K562 (cell line): ENCODE results near the gene ACKR3. TPM values are rescaled to one million over a fixed set of nuclear protein-coding genes. Genes with fewer than 3 reads are reported as not detected.

Source experiments
- ATAC-seq: fragments of 200-7000 bp; cut with Tn5 transposase; 3 replicates; pipeline ENCODE4 v1.9.1; 2020; ENCODE audit warnings: moderate library complexity
- BruUV-seq: library from RNA; stranded (reverse); fragments of 400-500 nt; replicated peaks from 2 replicates; lab custom pipeline; 2021; lab: Mats Ljungman, UMichigan
- CTCF ChIA-PET: fragments of 300-600 bp; formaldehyde crosslinking; extraction: SDS; loops from one replicate; lab custom pipeline; 2021; ENCODE audit warnings: low intra/inter-chr PET ratio; lab: Yijun Ruan, JAX
- POLR2A ChIA-PET: fragments of 300-600, 350-650 bp; sonication (Branson Sonifier 250); formaldehyde crosslinking; extraction: SDS; loops from one replicate; lab custom pipeline; 2021; ENCODE audit warnings: antibody characterized with exemption, inconsistent platforms; lab: Yijun Ruan, JAX
- DNase-seq, 4 experiments: peaks; one replicate each; pipeline versions ENCODE4 v3.0.0 to v3.0.0-alpha.2; 2011 to 2018; ENCODE audit warnings: low spot score in 3 of 4, mixed read lengths in 3 of 4; ENCODE audit errors: extremely low read depth in 1 of 4
- FAIRE-seq: peaks from 2 replicates; lab custom pipeline; 2011; peaks lifted over from hg19 to GRCh38; lab: Jason Lieb, UNC
- H2AFZ ChIP-seq: 2 replicates; pipeline ENCODE4 v1.6.0; 2011; ENCODE audit warnings: low read depth, low read length, control low read depth, inconsistent platforms
- H3K27ac ChIP-seq: fragments of 200-600 bp; 3 replicates; pipeline ENCODE4 v1.8.0; 2011; ENCODE audit warnings: low read depth, mild to moderate bottlenecking, control low read depth, inconsistent platforms, low read length, moderate library complexity, mixed read lengths; ENCODE audit errors: extremely low read depth
- H3K27me3 ChIP-seq, 2 experiments: fragments of 300-600 bp in 1 of 2; 2 replicates in 1 of 2; 3 replicates in 1 of 2; pipeline versions ENCODE4 v1.6.0 to v1.8.0; 2011; ENCODE audit warnings: inconsistent platforms in 2 of 2, low read length in 2 of 2, mild to moderate bottlenecking in 1 of 2, mixed read lengths in 1 of 2, moderate library complexity in 1 of 2; ENCODE audit not compliant: control insufficient read depth in 2 of 2, insufficient read depth in 2 of 2
- H3K36me3 ChIP-seq: fragments of 300-600 bp; 3 replicates; pipeline ENCODE4 v1.8.0; 2011; ENCODE audit warnings: mild to moderate bottlenecking, low read length, inconsistent platforms; ENCODE audit not compliant: control insufficient read depth, insufficient read depth
- H3K4me1 ChIP-seq, 2 experiments: fragments of 200-600 bp in 1 of 2; replicated peaks in 1 of 2; 2 replicates in 1 of 2; 3 replicates in 1 of 2; pipeline versions ENCODE4 v1.5.1 to v1.8.0; 2011; ENCODE audit warnings: inconsistent platforms in 2 of 2, low read length in 2 of 2, mild to moderate bottlenecking in 1 of 2, mixed read lengths in 1 of 2, moderate library complexity in 1 of 2; ENCODE audit not compliant: control insufficient read depth in 2 of 2, insufficient read depth in 2 of 2
- H3K4me2 ChIP-seq: 2 replicates; pipeline ENCODE4 v1.6.1; 2011; ENCODE audit warnings: low read length, control low read depth, inconsistent platforms, mixed read lengths; ENCODE audit not compliant: insufficient read depth
- H3K4me3 ChIP-seq: fragments of 200-600 bp; sonication (generic), shearing (Covaris generic); 2 replicates; pipeline ENCODE4 v1.5.1; 2016; ENCODE audit warnings: control low read depth, inconsistent platforms
- H3K79me2 ChIP-seq: fragments of 200-600 bp; 3 replicates; pipeline ENCODE4 v1.8.0; 2011; ENCODE audit warnings: low read length, inconsistent platforms; ENCODE audit not compliant: control insufficient read depth, insufficient read depth
- H3K9ac ChIP-seq, 2 experiments: 2 replicates each; pipeline versions ENCODE4 v1.6.0 to v1.6.1; 2011; ENCODE audit warnings: low read depth in 2 of 2, low read length in 2 of 2, control low read depth in 1 of 2, inconsistent platforms in 1 of 2, mild to moderate bottlenecking in 1 of 2, mixed read lengths in 1 of 2; ENCODE audit not compliant: insufficient read depth in 1 of 2
- H3K9me1 ChIP-seq: one replicate; pipeline ENCODE4 v1.6.0; 2011; ENCODE audit warnings: inconsistent platforms, mild to moderate bottlenecking, low read length, moderate library complexity; ENCODE audit not compliant: control insufficient read depth, insufficient read depth
- H3K9me3 ChIP-seq: replicated peaks from 2 replicates; pipeline ENCODE4 v1.5.1; 2011; ENCODE audit warnings: low read depth, low read length, inconsistent platforms; ENCODE audit not compliant: control insufficient read depth, insufficient read depth
- H4K20me1 ChIP-seq: replicated peaks from 2 replicates; pipeline ENCODE4 v1.6.1; 2011; ENCODE audit warnings: low read length, inconsistent platforms, mixed read lengths; ENCODE audit not compliant: control insufficient read depth, insufficient read depth
- CREB5 ChIP-seq: fragments of 250-450 bp; sonication (Bioruptor Pico); IDR thresholded peaks from 2 replicates; pipeline ENCODE4 v1.5.0; 2020; ENCODE audit warnings: mild to moderate bottlenecking
- NCOA1 ChIP-seq: fragments of 450-650 bp; IDR thresholded peaks from 2 replicates; pipeline ENCODE4 v1.6.1; 2016; ENCODE audit warnings: low read depth
- NCOA4 ChIP-seq: fragments of 450-650 bp; IDR thresholded peaks from 2 replicates; pipeline ENCODE4 v1.6.1; 2018; ENCODE audit warnings: mild to moderate bottlenecking; ENCODE audit not compliant: partially characterized antibody
- WGBS: fragments of 100-300 bp; shearing (Covaris generic); methylation state at CpG from one replicate; pipeline ENCODE4 v1.1.6; 2016; ENCODE audit warnings: low coverage, mixed read lengths; ENCODE audit not compliant: insufficient coverage; ENCODE audit errors: missing lambda C conversion rate; 5-methylcytosine and 5-hydroxymethylcytosine counted together
- in situ Hi-C: fragments of 300-500 bp; cut with MboI; formaldehyde crosslinking; loops from 4 replicates; pipeline ENCODE4 v1.15.0; 2018; ENCODE audit warnings: inconsistent platforms, mixed read lengths
- intact Hi-C: fragments of 100-400 bp; cut with micrococcal nuclease; formaldehyde crosslinking; loops from 2 replicates; pipeline ENCODE4 v1.14.2; 2022
- polyA plus RNA-seq, 8 experiments: library from polyadenylated mRNA; depleted of rRNA in 4 of 8; stranded (reverse) in 5 of 8; unstranded in 3 of 8; fragments of >200 nt; fragmentation: Nextera tagmentation in 2 of 8; fragmentation: Illumina TruSeq in 1 of 8; extraction: Ambion mirVana in 2 of 8; extraction: Trizol in 1 of 8; gene quantifications; 2 replicates each; pipeline versions ENCODE4 v1.2.1 to v1.2.3, GENCODE V29; 2011 to 2014; ENCODE audit warnings: inconsistent platforms in 1 of 8, missing spikeins in 1 of 8
- total RNA-seq, 7 experiments: library from RNA; depleted of rRNA in 6 of 7; stranded (reverse); fragments of >200 nt in 6 of 7; fragmentation: Illumina TruSeq in 2 of 7; extraction: Trizol in 2 of 7; gene quantifications; 2 replicates each; pipeline versions ENCODE4 v1.2.1 to v1.2.3, GENCODE V29; 2011 to 2021; ENCODE audit warnings: low replicate concordance in 1 of 7

Gene ACKR3
- total and polyA plus RNA-seq, 9 of the 15 experiments (the other 6 are each of a cell fraction or from before 2014, with no cell fraction given) = 0.07 TPM; not detected in 8

GRCh38 chr2:236572482-236572881 lies 2.9 kb downstream of the ACKR3 start:
- ChIA-PET POLR2A (no interaction called here), CTCF (no interaction called here)
- Histone ChIP-seq H3K9ac (no peak overlapping the region), H3K36me3 (no peaks in the 10 kb centered on the region), H3K27ac (no peak overlapping the region), H3K4me2 (no peak overlapping the region), H2AFZ (no peak overlapping the region), H4K20me1 (no peaks in the 10 kb centered on the region; the same call in 1 of the 2 replicates), H3K9me1 (no peaks in the 10 kb centered on the region), H3K79me2 (no peaks in the 10 kb centered on the region), H3K4me1 (no peaks in the 10 kb centered on the region), H3K9me3 (no peaks in the 10 kb centered on the region), H3K27me3 (peaks cover 0 to 37% of the 10 kb centered on the region in 2 experiments; a peak in 4 of 5 replicates), H3K4me3 (no peak overlapping the region)
- in situ Hi-C loops (no loop called here), intact Hi-C loops (no loop called here)
- FAIRE-seq (no peak), DNase-seq (no peak), ATAC-seq (no peak)
- 4% methylated on average over 7 of the region's 9 CpGs for WGBS
- BruUV-seq = no TSS peak
- no peak for TF ChIP-seq NCOA1
- TF ChIP-seq NCOA4 = no peak
- TF ChIP-seq CREB5 (CRISPR knock-in tag) = no peak
